ENCODE data around the gene HMOX2. TPM values are rescaled to one million over a fixed set of nuclear protein-coding genes. Genes with fewer than 3 reads are reported as not detected.

The HMOX2 gene, protein sequence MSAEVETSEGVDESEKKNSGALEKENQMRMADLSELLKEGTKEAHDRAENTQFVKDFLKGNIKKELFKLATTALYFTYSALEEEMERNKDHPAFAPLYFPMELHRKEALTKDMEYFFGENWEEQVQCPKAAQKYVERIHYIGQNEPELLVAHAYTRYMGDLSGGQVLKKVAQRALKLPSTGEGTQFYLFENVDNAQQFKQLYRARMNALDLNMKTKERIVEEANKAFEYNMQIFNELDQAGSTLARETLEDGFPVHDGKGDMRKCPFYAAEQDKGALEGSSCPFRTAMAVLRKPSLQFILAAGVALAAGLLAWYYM
- total RNA-seq: 125 TPM
- long read RNA-seq, transcript HMOX2-205 (7 exons, 1,797 nt): minor isoform, 23 of 348 reads
- long read RNA-seq, transcript HMOX2-208 (6 exons, 2,147 nt): major isoform, 280 of 348 reads
- long read RNA-seq, partial matches to known transcripts: 12 of 348 reads
- long read RNA-seq, other reads (novel, unspliced or antisense): 28 of 348 reads

- DNase-seq (peak; percentile 96), ATAC-seq (ENCODE audit: poor library complexity) (peak; percentile 96)
- intact Hi-C loops (cut with DNase I): no loop called here
These were observed at the start of gene HMOX2 for GRCh38 chr16:4475880-4476788. TSS of gene HMOX2 (plus strand) at chr16:4476398. CDS start at chr16:4505525, 29,127 bp downstream.

DNA sequence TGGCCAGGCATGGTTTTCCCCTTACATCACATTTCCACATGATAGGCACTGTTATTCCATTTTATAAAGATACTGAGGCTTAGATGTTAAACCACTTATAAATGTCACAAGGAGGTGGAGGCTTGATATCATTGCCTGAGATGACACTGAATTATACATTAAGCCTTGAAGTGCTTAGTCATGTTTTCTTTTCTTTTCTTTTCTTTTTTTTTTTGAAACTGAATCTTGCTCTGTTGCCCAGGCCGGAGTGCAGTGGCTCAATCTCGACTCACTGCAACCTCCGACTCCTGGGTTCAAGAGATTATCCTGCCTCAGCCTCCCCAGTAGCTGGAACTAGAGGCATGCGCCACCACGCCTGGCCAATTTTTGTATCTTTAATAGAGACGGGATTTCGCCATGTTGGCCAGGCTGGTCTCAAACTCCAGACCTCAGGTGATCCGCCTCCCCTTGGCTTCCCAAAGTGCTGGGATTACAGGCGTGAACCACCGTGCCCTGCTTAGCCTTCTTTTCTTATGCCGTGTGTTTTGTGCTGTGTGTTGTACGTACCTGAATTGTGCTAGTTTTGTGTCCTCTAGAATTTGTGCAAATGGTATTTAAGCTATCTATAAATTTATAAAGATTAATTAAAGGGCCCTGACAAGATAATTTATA lies 49.4 kb upstream of the HMOX2 start:
- DNase-seq (no peak), ATAC-seq (ENCODE audit: poor library complexity) (no peak)
- intact Hi-C loops (cut with DNase I): no loop called here

- no peak for ATAC-seq (ENCODE audit: poor library complexity)
- intact Hi-C loops (cut with DNase I): no loop called here
- no peak for DNase-seq
These were observed 47.7 kb upstream of the HMOX2 start for GRCh38 chr16:4428500-4428899.

DNA sequence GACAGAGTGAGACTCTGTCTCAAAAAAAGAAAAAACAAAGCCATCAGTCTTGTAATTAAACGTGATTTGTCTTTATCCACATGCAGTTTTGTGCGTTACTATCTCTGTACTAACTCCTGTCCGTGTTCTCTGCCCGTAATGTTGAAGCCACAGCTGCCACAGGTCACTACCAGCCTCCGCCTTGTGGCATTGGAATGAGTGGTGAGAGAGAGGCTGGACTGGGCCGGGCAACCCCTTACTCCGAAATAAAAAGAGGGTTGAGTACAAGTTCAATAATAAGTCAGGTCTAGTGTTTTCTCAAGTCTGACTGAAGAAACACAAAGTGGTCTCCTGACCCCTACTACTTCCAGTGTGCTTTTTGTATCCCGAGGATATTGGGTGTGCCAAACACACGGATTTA lies 45.2 kb upstream of the HMOX2 start:
- intact Hi-C loops (cut with DNase I): no loop called here
- ATAC-seq (ENCODE audit: poor library complexity): no peak
- DNase-seq: no peak

GRCh38 chr16:4433228-4433627 lies 43.0 kb upstream of the HMOX2 start:
- DNase-seq (no peak), ATAC-seq (ENCODE audit: poor library complexity) (no peak)
- intact Hi-C loops (cut with DNase I): no loop called here

DNA sequence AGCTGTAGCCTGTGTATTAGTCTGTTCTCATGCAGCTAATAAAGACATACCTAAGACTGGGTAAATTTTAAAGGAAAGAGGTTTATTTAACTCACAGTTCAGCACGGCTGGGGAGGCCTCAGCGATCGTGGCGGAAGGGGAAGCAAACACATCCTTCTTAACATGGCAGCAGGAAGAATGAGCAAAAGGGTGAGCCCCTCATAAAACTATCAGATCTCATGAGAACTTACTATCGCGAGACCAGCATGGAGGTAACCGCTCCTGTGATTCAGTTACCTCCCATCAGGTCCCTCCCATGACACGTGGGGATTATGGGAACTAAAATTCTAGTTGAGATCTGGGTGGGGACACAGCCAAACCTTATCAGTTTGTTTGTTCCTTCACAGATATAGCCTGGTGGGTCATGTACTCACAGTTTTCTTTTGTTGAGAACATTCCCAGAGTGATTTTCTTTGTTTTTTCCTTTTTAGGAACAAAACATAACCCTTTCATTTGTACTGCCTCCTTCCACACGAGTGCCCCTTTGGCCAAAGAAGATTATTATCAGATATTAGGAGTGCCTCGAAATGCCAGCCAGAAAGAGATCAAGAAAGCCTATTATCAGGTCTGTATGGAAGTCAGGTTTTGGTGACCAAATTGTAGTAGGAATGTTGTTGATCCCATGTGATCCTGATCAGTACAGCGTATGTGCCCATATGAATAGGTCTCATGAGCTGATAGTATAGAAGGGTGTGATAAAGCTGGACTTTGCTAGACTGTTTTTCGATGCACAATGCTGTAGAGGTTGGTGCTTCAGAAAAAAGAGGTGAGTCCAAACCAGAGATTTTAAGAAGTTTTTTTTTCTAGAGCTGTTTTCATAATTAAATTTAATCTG lies 42.0 kb upstream of the HMOX2 start:
- intact Hi-C loops (cut with DNase I): no loop called here
- ATAC-seq (ENCODE audit: poor library complexity): no peak

DNA sequence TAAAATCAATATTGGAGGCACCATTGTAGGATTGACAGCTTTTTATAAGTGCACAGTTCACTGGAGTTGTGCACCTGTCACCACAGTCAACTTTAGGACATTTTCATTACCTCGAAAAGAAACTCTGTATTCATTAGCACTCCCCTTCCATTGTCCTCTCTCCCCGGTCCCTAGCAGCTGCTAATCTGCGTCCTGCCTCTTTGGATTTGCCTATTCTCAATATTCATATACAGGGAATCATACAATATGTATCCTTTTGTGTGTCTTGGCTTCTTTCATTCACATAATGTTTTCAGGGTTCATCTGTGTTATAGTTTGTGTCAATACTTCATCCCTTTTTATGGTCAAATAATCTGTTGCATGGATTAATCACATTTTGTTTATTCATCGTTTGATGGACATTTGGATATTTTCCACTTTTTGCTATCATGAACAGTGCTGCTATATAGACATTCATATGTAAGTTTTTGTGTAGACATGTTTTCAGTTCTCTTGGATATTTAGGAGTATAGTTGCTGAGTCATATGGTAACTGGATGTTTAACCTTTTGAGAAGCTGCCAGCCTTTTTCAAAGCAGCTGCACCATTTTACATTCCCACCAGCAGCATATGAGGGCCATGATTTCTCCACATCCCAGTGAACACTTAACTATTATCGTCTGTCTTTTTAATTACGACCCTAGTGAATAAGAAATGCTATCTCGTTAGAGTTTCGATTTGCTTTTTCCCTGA lies 40.7 kb upstream of the HMOX2 start:
- intact Hi-C loops (cut with DNase I): no loop called here
- ATAC-seq (ENCODE audit: poor library complexity) (no peak), DNase-seq (no peak)

More for the DNA sequence above, 42.0 kb upstream of the HMOX2 start:
- DNase-seq: no peak

GRCh38 chr16:4437366-4437765 lies 38.8 kb upstream of the HMOX2 start:
- ATAC-seq (ENCODE audit: poor library complexity): no peak
- no peak for DNase-seq
- intact Hi-C loops (cut with DNase I): no loop called here

DNA sequence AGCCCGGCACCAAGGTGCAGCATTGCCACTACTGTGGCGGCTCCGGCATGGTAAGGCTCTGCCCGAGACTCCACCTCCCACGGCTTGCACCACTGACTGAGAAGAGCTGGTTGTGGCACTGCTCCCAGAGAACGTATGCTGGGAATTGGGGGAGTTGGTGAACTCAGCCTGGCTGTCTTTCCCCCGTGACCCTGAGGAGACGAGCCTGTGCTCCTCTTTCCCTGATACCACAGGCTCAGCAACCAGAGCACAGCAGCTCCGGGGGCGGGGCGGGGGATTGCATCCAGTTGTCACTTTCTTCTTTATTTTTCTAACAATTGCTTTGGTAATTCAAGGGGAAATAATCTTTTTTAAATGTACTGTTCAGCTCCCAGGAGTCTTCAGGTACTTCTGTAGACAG lies 33.8 kb upstream of the HMOX2 start:
- ATAC-seq (ENCODE audit: poor library complexity) (no peak), DNase-seq (no peak)

DNA sequence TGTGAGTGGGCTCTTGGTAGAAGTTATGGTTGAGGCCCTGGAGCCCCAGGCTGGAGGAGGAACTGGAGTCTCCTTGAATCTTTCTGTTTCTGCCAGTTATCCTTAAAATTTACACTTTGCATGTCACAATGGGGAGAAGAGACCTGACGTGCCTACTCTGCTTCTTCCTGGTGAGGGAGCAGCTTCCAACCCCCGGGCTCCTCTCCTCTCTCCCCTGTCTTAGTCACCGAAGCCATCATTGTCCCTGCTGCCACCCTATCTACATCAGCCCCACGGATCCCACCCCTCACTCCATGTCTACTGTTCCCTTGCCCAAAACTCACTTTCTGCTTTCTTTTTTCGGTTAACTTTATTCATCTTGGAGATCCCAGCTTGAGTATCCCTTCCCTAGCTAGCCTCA lies 32.9 kb upstream of the HMOX2 start:
- ATAC-seq (ENCODE audit: poor library complexity) (no peak), DNase-seq (no peak)
- intact Hi-C loops (cut with DNase I): no loop called here

More for the DNA sequence above, 33.8 kb upstream of the HMOX2 start:
- intact Hi-C loops (cut with DNase I): no loop called here

- ATAC-seq (ENCODE audit: poor library complexity) (no peak), DNase-seq (no peak)
- intact Hi-C loops (cut with DNase I): no loop called here
These were observed 32.2 kb upstream of the HMOX2 start for GRCh38 chr16:4443986-4444385.

GRCh38 chr16:4450430-4450829 lies 25.8 kb upstream of the HMOX2 start:
- intact Hi-C loops (cut with DNase I): no loop called here
- no peak for ATAC-seq (ENCODE audit: poor library complexity)
- no peak for DNase-seq

DNA sequence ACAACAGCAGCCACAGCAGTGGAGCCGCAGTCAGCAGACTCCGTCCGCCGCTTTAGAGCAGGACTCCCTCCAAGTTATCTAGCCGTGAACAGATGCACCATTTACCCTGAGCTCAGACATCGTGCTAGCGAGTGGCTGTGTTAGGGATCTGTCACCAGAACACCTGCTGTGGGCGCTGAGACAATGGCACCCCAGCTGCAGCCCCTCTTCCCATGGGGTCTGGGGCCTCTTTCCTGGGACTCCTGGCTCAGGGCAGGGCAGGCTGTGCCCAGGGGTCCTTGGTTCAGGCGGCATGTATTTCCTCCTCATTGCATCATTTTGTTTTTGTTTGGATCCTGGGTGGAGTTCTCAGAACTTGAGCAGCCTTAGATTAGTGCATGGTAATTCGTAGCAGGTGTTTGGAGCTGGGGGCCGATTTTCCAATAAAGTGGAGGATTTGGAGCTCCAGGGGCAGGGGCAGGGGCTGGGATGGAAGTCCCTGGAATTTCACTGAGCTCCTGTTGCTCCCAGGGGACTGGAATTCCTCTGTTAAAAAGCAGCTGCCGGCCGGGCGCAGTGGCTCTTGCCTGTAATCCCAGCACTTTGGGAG lies 25.2 kb upstream of the HMOX2 start:
- ATAC-seq (ENCODE audit: poor library complexity) (no peak), DNase-seq (no peak)
- intact Hi-C loops (cut with DNase I): no loop called here

DNA sequence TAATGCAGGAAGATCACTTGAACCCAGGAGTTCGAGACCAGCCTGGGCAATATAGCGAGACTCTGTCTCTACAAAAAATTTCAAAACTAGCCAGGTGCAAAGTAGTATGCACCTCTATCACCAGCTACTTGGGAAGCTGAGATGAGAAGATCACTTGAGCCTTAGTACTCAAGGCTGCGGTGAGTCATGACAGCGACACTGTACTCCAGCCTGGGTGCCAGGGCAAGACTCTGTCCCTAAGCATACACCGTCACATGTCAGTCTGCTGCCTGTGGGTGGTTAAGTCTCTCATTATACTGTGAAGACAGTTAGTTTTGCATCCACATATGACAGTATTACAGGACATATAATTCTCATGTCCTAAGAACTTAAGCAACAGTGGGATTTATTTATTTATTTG lies 23.5 kb upstream of the HMOX2 start:
- DNase-seq: peak; percentile 19
- intact Hi-C loops (cut with DNase I): no loop called here
- ATAC-seq (ENCODE audit: poor library complexity): no peak

GRCh38 chr16:4454623-4455022 lies 21.6 kb upstream of the HMOX2 start:
- intact Hi-C loops (cut with DNase I): no loop called here
- ATAC-seq (ENCODE audit: poor library complexity) (no peak), DNase-seq (no peak)

- DNase-seq: no peak
- intact Hi-C loops (cut with DNase I): no loop called here
- no peak for ATAC-seq (ENCODE audit: poor library complexity)
These were observed 21.1 kb upstream of the HMOX2 start for GRCh38 chr16:4455081-4455480.

DNA sequence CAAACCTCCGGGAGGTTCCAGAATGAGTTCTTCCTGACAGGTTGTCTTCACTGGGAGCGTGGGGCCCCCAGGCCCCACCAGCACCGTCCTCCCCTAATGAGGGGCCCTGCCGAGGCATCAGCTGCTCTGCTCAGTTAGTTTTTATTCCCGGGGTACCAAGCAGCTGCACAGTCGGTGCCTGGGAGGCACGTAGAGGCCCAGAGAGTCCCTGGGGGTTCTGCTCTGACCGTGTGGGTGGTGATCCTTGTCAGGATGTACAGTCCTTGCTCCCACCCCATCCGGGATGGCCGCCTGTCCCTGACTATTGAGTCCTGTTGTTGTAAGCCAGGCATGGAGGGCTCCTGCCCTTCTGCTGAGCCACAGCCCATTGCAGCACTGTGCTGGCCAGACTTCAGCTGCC lies 20.2 kb upstream of the HMOX2 start:
- no peak for DNase-seq
- intact Hi-C loops (cut with DNase I): no loop called here
- no peak for ATAC-seq (ENCODE audit: poor library complexity)

DNA sequence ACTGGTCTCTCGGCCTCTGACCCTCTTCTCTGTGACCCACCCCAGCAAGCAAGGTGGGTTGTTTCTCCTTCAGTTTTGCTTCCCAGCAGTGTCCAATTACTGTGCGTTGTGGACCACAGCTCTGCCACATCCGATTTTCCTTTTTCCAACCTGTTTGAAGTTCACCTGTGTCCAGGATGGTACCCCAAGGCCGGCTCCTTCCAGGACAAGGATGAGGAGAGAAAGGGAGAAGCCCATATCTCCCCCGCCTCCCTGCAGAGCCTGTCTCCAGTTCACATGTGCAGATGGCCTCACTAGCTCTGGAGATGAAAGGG lies 15.3 kb upstream of the HMOX2 start:
- intact Hi-C loops (cut with DNase I): no loop called here
- no peak for DNase-seq
- ATAC-seq (ENCODE audit: poor library complexity): no peak
